Kidney (tissue), 14 donors: ENCODE data around the gene FOXP2. TPM values are rescaled to one million over a fixed set of nuclear protein-coding genes. Genes with fewer than 3 reads are reported as not detected.
A peak's percentile ranks its signal among the peaks of the same experiment; 100 is the strongest.

Source experiments
- DNase-seq, 5 donors: peaks; one replicate each; pipeline ENCODE4 v3.0.0-alpha.2; 2013 to 2020
- FAIRE-seq: peaks from 2 replicates; lab custom pipeline; 2012; peaks lifted over from hg19 to GRCh38; lab: Jason Lieb, UNC
- H3K27ac ChIP-seq, 2 donors: one replicate each; pipeline ENCODE4 v1.7.0; 2013; ENCODE audit warnings: low read depth in 2 of 2, low read length in 2 of 2, inconsistent platforms in 1 of 2
- H3K27me3 ChIP-seq: one replicate; pipeline ENCODE4 v1.7.1; 2013; ENCODE audit warnings: low read length, inconsistent platforms; ENCODE audit not compliant: control insufficient read depth, insufficient read depth
- H3K36me3 ChIP-seq, 3 donors: one replicate each; pipeline versions ENCODE4 v1.7.0 to v1.7.1; 2013; ENCODE audit warnings: low read length in 3 of 3, control low read depth in 1 of 3, inconsistent platforms in 1 of 3; ENCODE audit not compliant: insufficient read depth in 3 of 3, control insufficient read depth in 2 of 3
- H3K4me1 ChIP-seq, 3 donors: one replicate each; pipeline versions ENCODE4 v1.7.0 to v1.7.1; 2013; ENCODE audit warnings: low read length in 3 of 3, inconsistent platforms in 1 of 3, low read depth in 1 of 3; ENCODE audit not compliant: control insufficient read depth in 2 of 3, insufficient read depth in 2 of 3
- H3K4me3 ChIP-seq, 3 donors: one replicate each; pipeline versions ENCODE4 v1.7.0 to v1.8.1; 2013; ENCODE audit warnings: low read length in 3 of 3, control low read depth in 1 of 3, inconsistent platforms in 1 of 3
- H3K9ac ChIP-seq, 3 donors: one replicate each; pipeline versions ENCODE4 v1.7.0 to v1.7.1; 2013; ENCODE audit warnings: low read length in 3 of 3, control low read depth in 1 of 3, inconsistent platforms in 1 of 3
- H3K9me3 ChIP-seq, 3 donors: one replicate each; pipeline versions ENCODE4 v1.7.0 to v1.7.1; 2013; ENCODE audit warnings: low read length in 3 of 3, control low read depth in 1 of 3, inconsistent platforms in 1 of 3; ENCODE audit not compliant: control insufficient read depth in 2 of 3, insufficient read depth in 1 of 3
- intact Hi-C: fragments of 100-400 bp; cut with DNase I; formaldehyde crosslinking; loops from one replicate; pipeline ENCODE4 v1.11.1; 2022
- polyA plus RNA-seq: library from polyadenylated mRNA; stranded (reverse); fragments of 350-450 nt; fragmentation: Illumina TruSeq; extraction: RNeasy Lipid Tissue Mini Kit (QIAGEN cat#74804); gene quantifications from one replicate; pipeline ENCODE4 v1.2.3, GENCODE V29; 2014; ENCODE audit warnings: low read depth, low replicate concordance; ENCODE audit not compliant: insufficient read depth
- total RNA-seq: library from RNA; stranded (reverse); fragmentation: NEBNext Ultra II Directional; extraction: Animal tissue kit (Norgen Biotek cat#: 25700); gene quantifications from one replicate; pipeline ENCODE4 v1.2.1, GENCODE V29; 2021
- TF ChIP-seq, protein P1 (sequence below): IDR thresholded peaks from 3 replicates; pipeline ENCODE4 v1.5.1; 2012; ENCODE audit warnings: mild to moderate bottlenecking, moderate library complexity, borderline replicate concordance; ENCODE audit not compliant: insufficient read depth; ENCODE audit errors: extremely low read depth
- donor health status: control.
- donor health status: control.
- donor health status: control.
- donor health status: control.
- donor health status: control.
- donor health status: DM: yes; HTN: yes; CAD: no.
- donor health status: Normal renal cell carcinoma (clear cell type).

Gene FOXP2
- total and polyA plus RNA-seq, 2 donors from 2014 or later, result 0.69 to 8.0 TPM

DNA sequence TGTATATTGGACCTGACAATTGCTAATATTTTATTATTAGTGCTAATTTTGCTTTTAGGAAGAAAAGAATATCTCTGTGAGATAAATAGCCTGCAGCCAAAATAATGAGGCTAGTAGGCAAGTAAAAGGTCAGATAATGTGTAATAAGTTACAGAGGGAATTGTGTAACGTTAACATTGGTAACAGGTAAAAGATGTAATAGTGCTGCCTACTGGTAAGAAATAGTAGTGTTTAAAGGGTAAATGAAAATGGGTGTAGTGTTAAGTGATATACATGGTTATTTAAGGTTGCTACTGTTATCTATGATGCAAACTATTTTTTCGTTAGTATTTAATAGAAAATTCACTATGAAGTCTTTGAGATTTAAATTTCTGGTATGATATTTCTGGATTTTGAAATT lies 9.2 kb upstream of the FOXP2 start:
- DNase-seq, result peak in 1 of 5 donors; percentile 34
- FAIRE-seq, result no peak
- no peaks in the 10 kb centered on the region for H3K27me3 ChIP-seq
- no peak overlapping the region for H3K9ac ChIP-seq
- no peaks in the 10 kb centered on the region for H3K9me3 ChIP-seq
- intact Hi-C loops, result no loop called here
- H3K4me3 ChIP-seq, result no peak overlapping the region
- H3K27ac ChIP-seq, result no peak overlapping the region
- H3K36me3 ChIP-seq, result no peaks in the 10 kb centered on the region
- H3K4me1 ChIP-seq, result no peaks in the 10 kb centered on the region
- TF ChIP-seq, protein P1, sequence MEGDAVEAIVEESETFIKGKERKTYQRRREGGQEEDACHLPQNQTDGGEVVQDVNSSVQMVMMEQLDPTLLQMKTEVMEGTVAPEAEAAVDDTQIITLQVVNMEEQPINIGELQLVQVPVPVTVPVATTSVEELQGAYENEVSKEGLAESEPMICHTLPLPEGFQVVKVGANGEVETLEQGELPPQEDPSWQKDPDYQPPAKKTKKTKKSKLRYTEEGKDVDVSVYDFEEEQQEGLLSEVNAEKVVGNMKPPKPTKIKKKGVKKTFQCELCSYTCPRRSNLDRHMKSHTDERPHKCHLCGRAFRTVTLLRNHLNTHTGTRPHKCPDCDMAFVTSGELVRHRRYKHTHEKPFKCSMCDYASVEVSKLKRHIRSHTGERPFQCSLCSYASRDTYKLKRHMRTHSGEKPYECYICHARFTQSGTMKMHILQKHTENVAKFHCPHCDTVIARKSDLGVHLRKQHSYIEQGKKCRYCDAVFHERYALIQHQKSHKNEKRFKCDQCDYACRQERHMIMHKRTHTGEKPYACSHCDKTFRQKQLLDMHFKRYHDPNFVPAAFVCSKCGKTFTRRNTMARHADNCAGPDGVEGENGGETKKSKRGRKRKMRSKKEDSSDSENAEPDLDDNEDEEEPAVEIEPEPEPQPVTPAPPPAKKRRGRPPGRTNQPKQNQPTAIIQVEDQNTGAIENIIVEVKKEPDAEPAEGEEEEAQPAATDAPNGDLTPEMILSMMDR, result peak; percentile 23

DNA sequence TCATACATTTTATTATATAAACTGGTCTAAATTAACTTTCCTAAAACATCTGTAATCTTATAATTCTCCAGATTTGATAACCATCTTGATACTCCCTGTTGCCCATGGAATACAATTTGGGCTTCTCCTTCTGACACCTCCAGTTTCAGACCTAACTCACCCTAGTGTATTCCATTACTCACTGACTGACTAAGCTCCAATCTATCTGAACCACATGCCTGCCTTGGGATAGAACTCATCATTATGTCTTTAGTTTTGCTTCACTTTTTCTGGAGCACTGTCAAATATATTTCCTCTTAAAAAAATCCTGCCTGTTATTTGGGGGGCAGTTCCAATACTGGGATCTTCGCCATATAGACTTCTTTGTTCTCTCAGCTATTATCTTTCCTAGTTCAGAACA lies 4.9 kb upstream of the FOXP2 start:
- Histone ChIP-seq H3K9me3 (no peaks in the 10 kb centered on the region), H3K27me3 (no peaks in the 10 kb centered on the region), H3K9ac (no peak overlapping the region), H3K4me3 (no peak overlapping the region), H3K36me3 (no peaks in the 10 kb centered on the region), H3K27ac (no peak overlapping the region), H3K4me1 (peaks cover 0 to 6% (median 4%) of the 10 kb centered on the region in 3 donors)
- TF ChIP-seq, protein P1, result no peak
- intact Hi-C loops, result no loop called here
- DNase-seq (no peak), FAIRE-seq (no peak)

DNA sequence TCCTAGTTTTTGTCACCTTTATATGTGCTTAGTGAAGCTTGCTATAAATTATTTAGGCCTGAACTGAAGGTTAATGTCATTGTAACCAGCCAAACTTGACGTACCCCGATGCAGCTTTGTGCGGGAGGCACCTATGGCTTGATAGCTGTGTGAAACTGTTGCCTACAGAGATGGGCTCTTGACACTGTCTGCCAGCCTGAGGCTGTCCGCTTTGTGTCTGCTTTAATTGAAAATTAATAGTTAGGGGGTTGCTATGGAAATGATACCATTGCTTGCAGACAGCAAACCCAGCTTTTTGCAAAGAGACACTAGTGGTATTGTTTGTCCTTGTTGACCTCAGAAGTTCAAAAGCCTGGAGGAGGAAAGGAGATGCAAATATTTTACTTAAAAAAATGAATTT lies 2.1 kb upstream of the FOXP2 start:
- TF ChIP-seq, protein P1, result no peak
- no peaks in the 10 kb centered on the region for H3K36me3 ChIP-seq
- DNase-seq (no peak), FAIRE-seq (no peak)
- H3K4me3 ChIP-seq, result no peak overlapping the region
- intact Hi-C loops, result no loop called here
- H3K27me3 ChIP-seq, result no peaks in the 10 kb centered on the region
- H3K27ac ChIP-seq, result no peak overlapping the region
- no peak overlapping the region for H3K9ac ChIP-seq
- H3K4me1 ChIP-seq, result peaks cover 0 to 7% (median 4%) of the 10 kb centered on the region in 3 donors
- H3K9me3 ChIP-seq, result no peaks in the 10 kb centered on the region

DNA sequence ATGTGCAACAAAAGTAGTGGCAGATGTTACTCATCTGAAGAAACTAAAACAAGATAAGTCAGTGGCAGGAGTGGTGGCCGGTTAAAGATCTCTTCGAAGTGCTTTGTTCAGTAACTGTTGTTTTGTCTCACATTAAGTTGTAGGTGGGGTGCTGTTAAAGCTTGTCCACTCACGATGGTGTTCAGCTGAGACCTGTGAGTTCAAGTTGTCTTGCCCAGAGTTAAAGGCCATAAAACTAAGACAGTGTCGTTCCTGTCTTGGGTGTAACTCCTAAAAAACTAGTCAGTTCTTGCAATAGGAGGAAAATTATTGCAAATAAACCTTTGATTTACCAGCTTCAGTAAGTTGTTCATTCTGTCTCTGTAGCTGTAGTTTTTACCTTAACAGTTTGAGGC lies 857 bp upstream of the FOXP2 start:
- no peak overlapping the region for H3K4me3 ChIP-seq
- H3K9ac ChIP-seq, result no peak overlapping the region
- no peak overlapping the region for H3K27ac ChIP-seq
- FAIRE-seq (no peak), DNase-seq (peak in 2 of 5 donors; percentile 25 to 31)
- H3K4me1 ChIP-seq, result peaks cover 0 to 7% (median 4%) of the 10 kb centered on the region in 3 donors
- TF ChIP-seq, protein P1, result no peak
- intact Hi-C loops, result no loop called here
- no peaks in the 10 kb centered on the region for H3K9me3 ChIP-seq
- no peaks in the 10 kb centered on the region for H3K27me3 ChIP-seq
- H3K36me3 ChIP-seq, result no peaks in the 10 kb centered on the region
